NB4 (cell line): ENCODE measurements around the gene HDAC11.

Source experiments
- DNase-seq: peaks from one replicate; pipeline ENCODE4 v3.0.0; 2010; ENCODE audit warnings: low read depth
- H3K4me3 ChIP-seq: one replicate; pipeline ENCODE4 v1.5.1; 2011; ENCODE audit warnings: mild to moderate bottlenecking, low read depth, low read length, moderate library complexity
- MYC ChIP-seq: IDR thresholded peaks from 2 replicates; pipeline ENCODE4 v1.6.1; 2011; ENCODE audit warnings: low read depth, low read length
- POLR2A ChIP-seq: IDR thresholded peaks from 2 replicates; pipeline ENCODE4 v1.6.1; 2011; ENCODE audit warnings: mild to moderate bottlenecking; ENCODE audit not compliant: insufficient read length; ENCODE audit errors: extremely low read depth
- TF ChIP-seq, protein P1 (sequence below): IDR thresholded peaks from 2 replicates; pipeline ENCODE4 v1.6.1; 2011; ENCODE audit warnings: low read depth, low read length
- TF ChIP-seq, protein P2 (sequence below): IDR thresholded peaks from one replicate; pipeline ENCODE4 v1.5.1; 2012; ENCODE audit warnings: low read depth, low read length

HDAC11 gene

DNA sequence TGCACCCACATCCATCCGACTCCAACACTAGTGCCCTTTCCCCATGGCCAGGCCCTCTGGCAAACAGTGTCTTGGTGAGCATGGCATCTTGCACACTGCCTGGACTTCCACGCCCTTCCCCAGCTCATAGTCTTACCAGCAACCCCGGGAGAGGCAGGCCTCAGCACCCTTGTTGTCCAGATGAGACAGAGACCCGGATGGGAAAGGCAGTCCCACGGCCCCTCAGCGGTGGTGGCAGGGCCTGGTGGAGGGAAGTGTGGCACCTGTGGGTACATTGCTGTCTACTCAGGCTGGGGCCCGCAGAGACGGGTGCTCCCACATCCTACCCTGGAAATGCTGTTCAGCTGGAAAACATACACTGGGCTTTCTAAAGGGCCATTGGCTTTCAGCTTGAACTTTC, 28.4 kb downstream of the HDAC11 start:
- no peak for DNase-seq
- no peak overlapping the region for H3K4me3 ChIP-seq
- TF ChIP-seq MYC (no peak), POLR2A (no peak)
- TF ChIP-seq, protein P1, sequence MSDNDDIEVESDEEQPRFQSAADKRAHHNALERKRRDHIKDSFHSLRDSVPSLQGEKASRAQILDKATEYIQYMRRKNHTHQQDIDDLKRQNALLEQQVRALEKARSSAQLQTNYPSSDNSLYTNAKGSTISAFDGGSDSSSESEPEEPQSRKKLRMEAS = no peak
- TF ChIP-seq, protein P2, sequence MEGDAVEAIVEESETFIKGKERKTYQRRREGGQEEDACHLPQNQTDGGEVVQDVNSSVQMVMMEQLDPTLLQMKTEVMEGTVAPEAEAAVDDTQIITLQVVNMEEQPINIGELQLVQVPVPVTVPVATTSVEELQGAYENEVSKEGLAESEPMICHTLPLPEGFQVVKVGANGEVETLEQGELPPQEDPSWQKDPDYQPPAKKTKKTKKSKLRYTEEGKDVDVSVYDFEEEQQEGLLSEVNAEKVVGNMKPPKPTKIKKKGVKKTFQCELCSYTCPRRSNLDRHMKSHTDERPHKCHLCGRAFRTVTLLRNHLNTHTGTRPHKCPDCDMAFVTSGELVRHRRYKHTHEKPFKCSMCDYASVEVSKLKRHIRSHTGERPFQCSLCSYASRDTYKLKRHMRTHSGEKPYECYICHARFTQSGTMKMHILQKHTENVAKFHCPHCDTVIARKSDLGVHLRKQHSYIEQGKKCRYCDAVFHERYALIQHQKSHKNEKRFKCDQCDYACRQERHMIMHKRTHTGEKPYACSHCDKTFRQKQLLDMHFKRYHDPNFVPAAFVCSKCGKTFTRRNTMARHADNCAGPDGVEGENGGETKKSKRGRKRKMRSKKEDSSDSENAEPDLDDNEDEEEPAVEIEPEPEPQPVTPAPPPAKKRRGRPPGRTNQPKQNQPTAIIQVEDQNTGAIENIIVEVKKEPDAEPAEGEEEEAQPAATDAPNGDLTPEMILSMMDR = no peak

DNA sequence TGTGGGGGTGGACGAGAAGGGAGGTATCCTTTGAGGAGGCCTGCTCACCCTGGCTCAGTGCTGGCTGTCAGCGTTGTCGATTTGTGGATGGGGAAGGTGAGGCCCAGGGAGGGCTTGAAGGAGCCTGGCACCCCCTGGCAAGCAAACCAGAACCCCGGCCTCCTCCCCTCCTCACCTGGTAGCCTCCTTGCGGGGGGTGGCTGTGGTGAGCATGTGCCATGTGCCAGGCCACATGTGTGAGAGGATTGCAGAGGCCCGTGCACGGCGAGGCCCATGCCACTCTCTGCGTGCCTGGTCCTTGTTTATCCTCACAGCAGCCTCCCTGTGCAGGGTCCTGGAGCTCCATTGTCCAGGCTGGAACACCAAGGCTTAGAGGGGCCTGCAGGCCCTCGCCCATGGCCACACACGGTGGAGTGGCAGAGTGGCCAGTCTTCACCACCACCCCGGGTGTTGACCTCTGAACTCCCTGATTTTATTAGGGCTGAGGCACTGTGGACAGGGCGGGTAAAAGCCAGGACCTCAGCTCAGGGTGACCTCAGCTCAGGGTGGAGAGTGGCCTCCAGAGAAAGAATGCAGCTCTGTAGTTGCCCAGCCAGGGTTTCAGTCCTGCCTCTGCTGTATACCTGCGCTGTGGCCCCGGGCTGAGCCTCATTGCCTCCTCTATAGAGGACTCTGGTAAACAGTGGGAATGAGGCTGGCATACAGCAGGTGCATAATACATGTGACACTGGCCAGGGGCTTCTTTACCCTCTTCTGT, 29.1 kb downstream of the HDAC11 start:
- H3K4me3 ChIP-seq = no peak overlapping the region
- no peak for TF ChIP-seq MYC
- DNase-seq = no peak

DNA sequence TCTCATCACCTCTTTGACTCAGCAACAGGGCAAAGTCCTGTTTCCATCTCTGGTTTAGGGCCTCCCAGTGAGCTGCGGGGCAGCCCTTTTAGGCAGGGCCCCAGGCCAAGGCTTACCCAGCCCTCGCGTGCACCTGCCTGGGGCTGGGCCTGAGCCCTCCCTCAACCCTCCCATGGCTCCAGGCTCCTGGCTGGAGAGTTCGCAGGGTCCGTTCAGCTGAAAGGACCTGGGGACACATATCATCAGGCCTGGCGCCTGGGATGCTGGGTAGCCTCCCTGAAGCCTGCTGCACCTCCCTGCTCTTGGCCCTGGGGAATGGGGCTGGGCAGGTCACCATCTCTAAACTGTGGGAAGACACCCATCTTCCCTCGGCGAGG, 29.7 kb downstream of the HDAC11 start:
- no peak for TF ChIP-seq MYC
- TF ChIP-seq, protein P2 = no peak
- no peak for TF ChIP-seq POLR2A
- TF ChIP-seq, protein P1 = no peak
- no peak for DNase-seq
- H3K4me3 ChIP-seq = no peak overlapping the region

DNA sequence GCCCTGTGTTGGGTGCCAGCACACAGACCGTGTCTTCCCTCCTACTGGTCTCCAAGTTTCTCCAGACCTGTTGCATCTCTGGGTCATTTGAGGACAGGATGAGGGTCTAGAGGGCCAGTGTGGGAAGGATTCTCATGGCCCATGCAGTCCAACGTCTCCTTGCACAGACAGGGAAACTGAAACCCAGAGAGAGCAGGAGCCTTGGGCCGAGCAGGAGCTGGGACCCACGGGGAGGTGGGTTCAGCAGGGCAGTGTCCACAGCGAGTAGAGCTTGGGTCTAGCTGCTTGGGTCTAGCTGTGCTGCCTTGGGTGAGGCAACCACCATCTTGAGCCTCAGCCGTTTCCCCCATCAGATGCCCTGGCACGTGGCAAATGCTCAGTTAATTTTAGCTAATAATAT, 32.3 kb downstream of the HDAC11 start:
- no peak for DNase-seq
- TF ChIP-seq, protein P2 = no peak
- no peak for TF ChIP-seq POLR2A
- TF ChIP-seq, protein P1 = no peak
- no peak for TF ChIP-seq MYC

DNA sequence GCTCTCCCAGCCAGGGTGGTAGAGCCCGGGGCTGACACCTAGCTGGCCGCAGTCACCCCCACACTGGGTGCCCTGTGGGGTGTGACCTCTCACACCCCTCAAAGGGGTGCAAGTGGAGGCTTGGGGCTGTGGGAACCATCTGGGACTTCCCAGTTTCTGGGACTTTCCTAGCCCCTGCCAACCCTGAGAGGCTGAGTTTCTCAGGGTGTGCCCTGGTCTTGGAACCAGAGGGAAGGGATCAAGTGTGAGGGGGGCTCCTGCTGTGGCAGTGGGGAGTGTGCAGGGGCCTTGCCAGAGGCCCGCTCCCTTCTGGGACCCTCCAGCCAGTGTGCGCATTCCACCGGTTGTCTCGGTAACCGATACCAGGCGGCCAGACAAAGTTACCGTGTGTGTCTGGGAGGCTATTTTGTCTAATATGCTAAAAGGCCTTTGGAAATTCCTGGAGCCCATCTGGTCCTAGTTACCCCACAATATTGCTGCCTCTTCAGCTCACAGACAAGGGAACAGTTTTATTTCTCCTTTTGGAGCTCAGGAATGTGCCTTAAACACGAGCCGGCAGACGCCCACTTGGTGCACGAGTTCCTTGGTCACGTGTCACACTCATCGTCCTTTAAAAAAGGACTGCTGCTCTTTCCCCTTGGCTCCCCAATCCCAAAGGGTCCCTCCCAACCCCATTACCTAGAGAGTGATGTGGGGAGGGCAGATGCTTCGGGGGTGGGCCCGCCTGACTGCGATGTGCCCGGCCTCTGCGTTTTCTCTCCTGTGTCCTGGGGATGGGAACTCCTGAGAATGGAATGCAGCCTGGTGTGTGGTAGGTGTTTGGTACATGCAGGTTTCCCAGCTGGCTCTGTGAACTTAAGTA, 33.2 kb downstream of the HDAC11 start:
- no peak for DNase-seq
- TF ChIP-seq MYC (no peak), POLR2A (no peak)
- TF ChIP-seq, protein P2 = no peak
- no peak overlapping the region for H3K4me3 ChIP-seq

More for the DNA sequence above, 32.3 kb downstream of the HDAC11 start:
- H3K4me3 ChIP-seq = no peak overlapping the region

DNA sequence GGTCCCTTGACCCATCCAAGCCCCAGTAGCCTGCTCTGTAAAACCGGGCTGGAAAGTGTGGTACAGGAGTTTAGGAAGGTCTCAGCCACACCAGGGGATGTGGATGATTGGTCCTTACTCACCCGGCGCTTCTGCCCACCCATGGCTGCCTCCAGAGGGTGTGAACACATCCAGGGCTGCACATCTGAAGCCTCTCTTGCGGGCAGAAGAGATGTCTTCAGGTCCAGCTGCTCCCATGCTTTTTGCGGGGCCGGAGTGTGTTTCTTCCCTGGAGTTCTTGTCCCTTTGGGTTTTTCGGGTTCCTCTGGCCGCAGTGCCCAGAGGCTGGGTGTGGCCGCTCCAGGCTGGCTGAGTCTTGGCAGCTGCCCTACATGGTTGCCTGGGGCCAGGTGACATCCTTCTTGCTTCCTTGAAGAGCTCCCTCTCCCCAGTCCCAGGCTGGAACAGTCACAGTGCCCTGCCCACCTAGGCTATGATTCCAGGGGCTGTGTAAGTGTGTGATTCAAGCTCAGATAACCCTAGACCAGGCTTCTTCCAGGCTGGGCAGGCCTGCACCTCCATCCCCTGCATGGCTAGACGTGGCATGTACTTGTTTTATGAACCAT, 33.9 kb downstream of the HDAC11 start:
- no peak for DNase-seq
- no peak overlapping the region for H3K4me3 ChIP-seq
- TF ChIP-seq MYC = no peak
- no peak for TF ChIP-seq POLR2A
- TF ChIP-seq, protein P1 = no peak
- TF ChIP-seq, protein P2 = no peak
